GM23338 (cell line): Measurements from ENCODE around the gene POLDIP3. TPM values are rescaled to one million over a fixed set of nuclear protein-coding genes. Genes with fewer than 3 reads are reported as not detected.

Experiments used
- ATAC-seq: fragments of 200-7000 bp; cut with Tn5 transposase; 3 replicates; pipeline ENCODE4 v1.9.1; 2020
- DNase-seq: peaks from one replicate; pipeline ENCODE4 v3.0.0-alpha.2; 2015; ENCODE audit warnings: low spot score
- H2AFZ ChIP-seq: fragments of 200-600 bp; sonication (generic); 2 replicates; pipeline ENCODE4 v1.8.0; 2016; ENCODE audit warnings: antibody characterized with exemption, mild to moderate bottlenecking, moderate library complexity
- H3F3A ChIP-seq: fragments of 200-600 bp; sonication (generic); replicated peaks from 2 replicates; pipeline ENCODE4 v1.8.0; 2017; ENCODE audit warnings: antibody characterized with exemption, mixed run types, low read depth
- H3K27ac ChIP-seq: fragments of 200-600 bp; sonication (generic); 2 replicates; pipeline ENCODE4 v1.6.1; 2016; ENCODE audit warnings: low read depth
- H3K27me3 ChIP-seq: fragments of 200-600 bp; sonication (generic); 2 replicates; pipeline ENCODE4 v1.8.0; 2016; ENCODE audit warnings: mild to moderate bottlenecking, mixed run types, moderate library complexity; ENCODE audit not compliant: insufficient read depth
- H3K36me3 ChIP-seq: fragments of 200-600 bp; sonication (generic); 2 replicates; pipeline ENCODE4 v1.8.0; 2016; ENCODE audit warnings: mild to moderate bottlenecking; ENCODE audit not compliant: insufficient read depth
- H3K4me1 ChIP-seq: fragments of 200-600 bp; sonication (generic); 2 replicates; pipeline ENCODE4 v1.8.0; 2016; ENCODE audit warnings: mild to moderate bottlenecking, moderate library complexity; ENCODE audit not compliant: insufficient read depth
- H3K4me2 ChIP-seq: fragments of 200-600 bp; sonication (generic); 2 replicates; pipeline ENCODE4 v1.7.1; 2017; ENCODE audit warnings: mixed run types
- H3K4me3 ChIP-seq: fragments of 200-600 bp; sonication (generic); 2 replicates; pipeline ENCODE4 v1.6.1; 2016; ENCODE audit warnings: mixed run types
- H3K79me2 ChIP-seq: fragments of 200-600 bp; sonication (generic); replicated peaks from 2 replicates; pipeline ENCODE4 v1.8.0; 2017; ENCODE audit warnings: mild to moderate bottlenecking; ENCODE audit not compliant: insufficient read depth
- H3K9me2 ChIP-seq: fragments of 200-600 bp; sonication (generic); 2 replicates; pipeline ENCODE4 v1.8.0; 2017; ENCODE audit not compliant: insufficient read depth
- H4K20me1 ChIP-seq: fragments of 200-600 bp; sonication (generic); replicated peaks from 2 replicates; pipeline ENCODE4 v1.8.0; 2017; ENCODE audit warnings: mild to moderate bottlenecking; ENCODE audit not compliant: insufficient read depth
- H3K27ac Mint-ChIP-seq: 2 replicates; pipeline ENCODE4 v1.8.0; 2020; ENCODE audit warnings: inconsistent platforms, mild to moderate bottlenecking, moderate library complexity, mixed read lengths
- H3K27me3 Mint-ChIP-seq: 3 replicates; pipeline ENCODE4 v1.8.0; 2022; ENCODE audit warnings: low read depth, mild to moderate bottlenecking, moderate library complexity, mixed read lengths, inconsistent platforms; ENCODE audit not compliant: insufficient read depth, poor library complexity
- H3K36me3 Mint-ChIP-seq: 3 replicates; pipeline ENCODE4 v1.8.0; 2021; ENCODE audit warnings: low read depth, mild to moderate bottlenecking, inconsistent platforms, moderate library complexity, mixed read lengths
- H3K4me1 Mint-ChIP-seq: 3 replicates; pipeline ENCODE4 v1.8.0; 2020; ENCODE audit warnings: mild to moderate bottlenecking, inconsistent platforms, mixed read lengths
- H3K4me3 Mint-ChIP-seq: 3 replicates; pipeline ENCODE4 v1.8.0; 2021; ENCODE audit warnings: moderate library complexity, mild to moderate bottlenecking, inconsistent platforms, mixed read lengths
- H3K9me3 Mint-ChIP-seq: 3 replicates; pipeline ENCODE4 v1.8.0; 2020; ENCODE audit warnings: moderate library complexity, mild to moderate bottlenecking, inconsistent platforms, mixed read lengths
- ETS1 ChIP-seq: IDR thresholded peaks from 2 replicates; pipeline ENCODE4 v1.6.1; 2016; ENCODE audit warnings: antibody characterized with exemption
- EZH2phosphoT487 ChIP-seq: fragments of 200-600 bp; sonication (generic); IDR thresholded peaks from one replicate; pipeline ENCODE4 v1.8.1; 2018; ENCODE audit warnings: antibody characterized with exemption; ENCODE audit not compliant: unreplicated experiment
- JUNB ChIP-seq: IDR thresholded peaks from one replicate; pipeline ENCODE4 v1.6.1; 2016; ENCODE audit warnings: antibody characterized with exemption; ENCODE audit not compliant: unreplicated experiment
- NANOG ChIP-seq: IDR thresholded peaks from 2 replicates; pipeline ENCODE4 v1.6.1; 2016; ENCODE audit warnings: antibody characterized with exemption, borderline replicate concordance
- POLR2AphosphoS5 ChIP-seq: IDR thresholded peaks from 2 replicates; pipeline ENCODE4 v1.6.1; 2016; ENCODE audit warnings: antibody characterized with exemption, low read depth
- REST ChIP-seq: IDR thresholded peaks from one replicate; pipeline ENCODE4 v1.6.1; 2018; ENCODE audit warnings: antibody characterized with exemption; ENCODE audit not compliant: unreplicated experiment
- STAT1 ChIP-seq: IDR thresholded peaks from one replicate; pipeline ENCODE4 v1.6.1; 2016; ENCODE audit warnings: antibody characterized with exemption; ENCODE audit not compliant: unreplicated experiment
- ZNF114 ChIP-seq: fragments of 250-450 bp; sonication (Bioruptor Pico); IDR thresholded peaks from 2 replicates; pipeline ENCODE4 v1.5.0; 2020; ENCODE audit warnings: mild to moderate bottlenecking, moderate library complexity
- ZNF331 ChIP-seq: fragments of 250-450 bp; sonication (Bioruptor Pico); IDR thresholded peaks from 2 replicates; pipeline ENCODE4 v1.5.0; 2020; ENCODE audit warnings: low read depth, mild to moderate bottlenecking, moderate library complexity
- polyA plus RNA-seq: library from polyadenylated mRNA; unstranded; fragments of >200 nt; fragmentation: Nextera tagmentation; extraction: Ambion mirVana; gene quantifications from 2 replicates; pipeline ENCODE4 v1.2.1, GENCODE V29; 2016
- total RNA-seq: library from RNA; depleted of rRNA; stranded (reverse); fragments of >200 nt; shearing (Covaris generic); gene quantifications from 2 replicates; pipeline ENCODE4 v1.2.3, GENCODE V29; 2014

POLDIP3 gene
- total and polyA plus RNA-seq, 2 experiments from 2014 or later, result 38.2 to 54.3 TPM

- Histone ChIP-seq H3K27me3 (no peaks in the 10 kb centered on the region), H3F3A (no peaks in the 10 kb centered on the region), H2AFZ (no peak overlapping the region), H3K4me2 (no peak overlapping the region), H3K79me2 (peaks cover 42% of the 10 kb centered on the region), H3K27ac (no peak overlapping the region), H3K9me2 (no peaks in the 10 kb centered on the region), H4K20me1 (peaks cover 9% of the 10 kb centered on the region), H3K4me1 (peaks cover 7% of the 10 kb centered on the region), H3K4me3 (no peak overlapping the region), H3K36me3 (no peaks in the 10 kb centered on the region)
- peaks cover 25% of the 10 kb centered on the region for H3K4me1 Mint-ChIP-seq
- no peak overlapping the region for H3K4me3 Mint-ChIP-seq
- H3K27ac Mint-ChIP-seq, result no peak overlapping the region
- TF ChIP-seq NANOG (no peak), POLR2AphosphoS5 (no peak), ETS1 (no peak), ZNF114 (CRISPR knock-in tag) (no peak), EZH2phosphoT487 (no peak)
- peaks cover 24% of the 10 kb centered on the region for H3K27me3 Mint-ChIP-seq
- no peaks in the 10 kb centered on the region for H3K36me3 Mint-ChIP-seq
- ATAC-seq (peak; percentile 56), DNase-seq (no peak)
- no peaks in the 10 kb centered on the region for H3K9me3 Mint-ChIP-seq
These were observed 28.3 kb upstream of the POLDIP3 start for GRCh38 chr22:42642806-42643633.

- peaks cover 22% of the 10 kb centered on the region for H3K4me1 Mint-ChIP-seq
- H3K27me3 Mint-ChIP-seq, result peaks cover 19% of the 10 kb centered on the region
- no peak overlapping the region for H3K4me2 ChIP-seq
- H3K4me3 Mint-ChIP-seq, result no peak overlapping the region
- no peaks in the 10 kb centered on the region for H3K9me3 Mint-ChIP-seq
- no peak overlapping the region for H3K27ac Mint-ChIP-seq
- no peaks in the 10 kb centered on the region for H3F3A ChIP-seq
- no peaks in the 10 kb centered on the region for H3K9me2 ChIP-seq
- peaks cover 9% of the 10 kb centered on the region for H4K20me1 ChIP-seq
- no peak overlapping the region for H3K27ac ChIP-seq
- no peak for ATAC-seq
- no peaks in the 10 kb centered on the region for H3K36me3 ChIP-seq
- H3K79me2 ChIP-seq, result peaks cover 40% of the 10 kb centered on the region
- no peaks in the 10 kb centered on the region for H3K36me3 Mint-ChIP-seq
- peaks cover 7% of the 10 kb centered on the region for H3K4me1 ChIP-seq
- H2AFZ ChIP-seq, result no peak overlapping the region
- H3K27me3 ChIP-seq, result no peaks in the 10 kb centered on the region
- H3K4me3 ChIP-seq, result no peak overlapping the region
- DNase-seq, result no peak
- no peak for TF ChIP-seq REST
- no peak for TF ChIP-seq ZNF331 (CRISPR knock-in tag)
- TF ChIP-seq ZNF114 (CRISPR knock-in tag), result no peak
- no peak for TF ChIP-seq NANOG
- no peak for TF ChIP-seq EZH2phosphoT487
- TF ChIP-seq STAT1, result no peak
- TF ChIP-seq ETS1, result no peak
- no peak for TF ChIP-seq JUNB
These were observed 27.2 kb upstream of the POLDIP3 start for GRCh38 chr22:42641801-42642413.
